SK-N-SH (cell line): ENCODE data around the gene RAB5IF. TPM values are rescaled to one million over a fixed set of nuclear protein-coding genes. Genes with fewer than 3 reads are reported as not detected.

Experiments used
- CTCF ChIA-PET: fragments of 300-600, 350-600 bp; formaldehyde crosslinking; extraction: SDS; loops from one replicate; lab custom pipeline; 2021; lab: Yijun Ruan, JAX
- POLR2A ChIA-PET: fragments of 350-600 bp; sonication (Branson Sonifier 250); formaldehyde crosslinking; extraction: SDS; loops from one replicate; lab custom pipeline; 2020; ENCODE audit warnings: antibody characterized with exemption, inconsistent platforms; lab: Yijun Ruan, JAX
- DNase-seq: peaks from one replicate; pipeline ENCODE4 v3.0.0; 2012
- H2AFZ ChIP-seq: fragments of 200-600 bp; sonication (generic); 2 replicates; pipeline ENCODE4 v1.8.1; 2016; ENCODE audit warnings: antibody characterized with exemption, mild to moderate bottlenecking, low read depth
- H3F3A ChIP-seq: fragments of 200-600 bp; sonication (generic); replicated peaks from 2 replicates; pipeline ENCODE3; 2016; ENCODE audit warnings: antibody characterized with exemption, mild to moderate bottlenecking; ENCODE audit not compliant: insufficient read depth
- H3K27ac ChIP-seq, 2 experiments: fragments of 200-500 bp in 1 of 2; fragments of 200-600 bp in 1 of 2; sonication (Bioruptor generic) in 1 of 2; sonication (generic), shearing (Covaris generic) in 1 of 2; 2 replicates each; pipeline versions ENCODE4 v1.5.1 to v1.6.1; 2014 to 2016; ENCODE audit warnings: low read depth in 2 of 2, inconsistent platforms in 1 of 2, low read length in 1 of 2, mild to moderate bottlenecking in 1 of 2, mixed read lengths in 1 of 2
- H3K27me3 ChIP-seq: fragments of 200-600 bp; sonication (generic), shearing (Covaris generic); 2 replicates; pipeline ENCODE4 v1.6.1; 2016; ENCODE audit warnings: mixed run types; ENCODE audit not compliant: insufficient read depth
- H3K36me3 ChIP-seq, 2 experiments: fragments of 200-500 bp in 1 of 2; fragments of 200-600 bp in 1 of 2; sonication (Bioruptor generic) in 1 of 2; sonication (generic) in 1 of 2; replicated peaks in 1 of 2; 2 replicates each; pipeline versions ENCODE3 to v1.5.1; 2014 to 2016; ENCODE audit warnings: low read length in 1 of 2, mild to moderate bottlenecking in 1 of 2; ENCODE audit not compliant: insufficient read depth in 2 of 2, control insufficient read depth in 1 of 2
- H3K4me1 ChIP-seq, 2 experiments: fragments of 200-500 bp in 1 of 2; fragments of 200-600 bp in 1 of 2; sonication (Bioruptor generic) in 1 of 2; sonication (generic), shearing (Covaris generic) in 1 of 2; 2 replicates each; pipeline versions ENCODE4 v1.5.1 to v1.6.1; 2014 to 2016; ENCODE audit warnings: low read depth in 1 of 2, low read length in 1 of 2, mixed run types in 1 of 2; ENCODE audit not compliant: insufficient read depth in 2 of 2, control insufficient read depth in 1 of 2
- H3K4me2 ChIP-seq: fragments of 200-600 bp; sonication (generic), shearing (Covaris generic); 2 replicates; pipeline ENCODE4 v1.6.1; 2017; ENCODE audit warnings: mixed run types
- H3K4me3 ChIP-seq, 2 experiments: fragments of 200-500 bp in 1 of 2; fragments of 200-600 bp in 1 of 2; sonication (Bioruptor generic) in 1 of 2; sonication (generic), shearing (Covaris generic) in 1 of 2; 2 replicates each; pipeline versions ENCODE4 v1.5.1 to v1.8.1; 2014 to 2016; ENCODE audit warnings: low read depth in 2 of 2, inconsistent platforms in 1 of 2, low read length in 1 of 2, mild to moderate bottlenecking in 1 of 2, mixed read lengths in 1 of 2, moderate library complexity in 1 of 2
- H3K79me2 ChIP-seq: fragments of 200-600 bp; sonication (generic); 2 replicates; pipeline ENCODE4 v1.8.1; 2017; ENCODE audit warnings: mild to moderate bottlenecking; ENCODE audit not compliant: insufficient read depth
- H3K9ac ChIP-seq: fragments of 200-600 bp; sonication (generic); 2 replicates; pipeline ENCODE4 v1.6.1; 2017; ENCODE audit warnings: mixed run types
- H3K9me2 ChIP-seq: fragments of 200-600 bp; sonication (generic); 2 replicates; pipeline ENCODE4 v1.6.1; 2017; ENCODE audit warnings: mixed run types
- H3K9me3 ChIP-seq: fragments of 200-600 bp; sonication (generic); 2 replicates; pipeline ENCODE4 v1.6.1; 2017; ENCODE audit warnings: mixed run types, mild to moderate bottlenecking, moderate library complexity
- H4K20me1 ChIP-seq: fragments of 200-600 bp; sonication (generic); 2 replicates; pipeline ENCODE4 v1.6.1; 2017; ENCODE audit warnings: mild to moderate bottlenecking, mixed run types; ENCODE audit not compliant: insufficient read depth
- CTCF ChIP-seq: fragments of 200-600 bp; sonication (generic); IDR thresholded peaks from 2 replicates; pipeline ENCODE4 v1.6.1; 2017; ENCODE audit warnings: antibody characterized with exemption, mild to moderate bottlenecking, moderate library complexity
- EZH2phosphoT487 ChIP-seq: fragments of 200-600 bp; sonication (generic); IDR thresholded peaks from 2 replicates; pipeline ENCODE4 v1.6.1; 2017; ENCODE audit warnings: low read depth, mixed run types, mild to moderate bottlenecking, antibody characterized with exemption, moderate library complexity, borderline replicate concordance
- FOSL2 ChIP-seq: IDR thresholded peaks from 2 replicates; pipeline ENCODE4 v1.4.0; 2012; ENCODE audit warnings: low read depth, mild to moderate bottlenecking, moderate library complexity, borderline replicate concordance
- GABPA ChIP-seq: IDR thresholded peaks from 2 replicates; pipeline ENCODE4 v1.4.0; 2012; ENCODE audit warnings: low read depth, mild to moderate bottlenecking
- JUND ChIP-seq: IDR thresholded peaks from 2 replicates; pipeline ENCODE4 v1.4.0; 2012
- NRF1 ChIP-seq: IDR thresholded peaks from 2 replicates; pipeline ENCODE4 v1.6.1; 2012; ENCODE audit warnings: low read depth, mild to moderate bottlenecking, low read length
- PBX3 ChIP-seq: IDR thresholded peaks from 2 replicates; pipeline ENCODE4; 2012
- RAD21 ChIP-seq: IDR thresholded peaks from 2 replicates; pipeline ENCODE4 v1.6.1; 2012; ENCODE audit warnings: mild to moderate bottlenecking, low read length
- RCOR1 ChIP-seq: fragments of 150-350 bp; IDR thresholded peaks from 2 replicates; pipeline ENCODE4 v1.6.1; 2017; ENCODE audit warnings: antibody characterized with exemption, low read length
- REST ChIP-seq: IDR thresholded peaks from 2 replicates; pipeline ENCODE4 v1.6.1; 2012; ENCODE audit warnings: mild to moderate bottlenecking, low read depth, low read length, moderate library complexity
- SIN3A ChIP-seq: IDR thresholded peaks from 2 replicates; pipeline ENCODE4 v1.6.1; 2012; ENCODE audit warnings: low read depth, mild to moderate bottlenecking, low read length, moderate library complexity, borderline replicate concordance
- SMC3 ChIP-seq: IDR thresholded peaks from 2 replicates; pipeline ENCODE4 v1.6.1; 2012; ENCODE audit warnings: low read depth, low read length, improper control_type of control experiment
- TCF12 ChIP-seq: IDR thresholded peaks from 2 replicates; pipeline ENCODE4 v1.4.0; 2012
- USF1 ChIP-seq: IDR thresholded peaks from 2 replicates; pipeline ENCODE4 v1.4.0; 2012; ENCODE audit warnings: low read depth, borderline replicate concordance
- ZBTB33 ChIP-seq: IDR thresholded peaks from 2 replicates; pipeline ENCODE4 v1.4.0; 2012; ENCODE audit warnings: low read depth, borderline replicate concordance
- WGBS: methylation state at CpG from one replicate; pipeline ENCODE4 v1.1.6; 2017; ENCODE audit warnings: low lambda C conversion rate; 5-methylcytosine and 5-hydroxymethylcytosine counted together
- polyA plus RNA-seq, 3 experiments: library from polyadenylated mRNA; depleted of rRNA; stranded (reverse); fragments of >200 nt; gene quantifications; 2 replicates each; pipeline ENCODE4 v1.2.3, GENCODE V29; 2012

RAB5IF gene
- polyA plus RNA-seq, 1 of the 3 experiments (the other 2 are of a cell fraction): 91.1 TPM

GRCh38 chr20:36644706-36645095 lies 39.1 kb downstream of the RAB5IF start:
- H3K4me3 ChIP-seq: no peak overlapping the region
- no peak overlapping the region for H2AFZ ChIP-seq
- no peaks in the 10 kb centered on the region for H3K9me3 ChIP-seq
- H3K4me1 ChIP-seq: no peaks in the 10 kb centered on the region
- TF ChIP-seq RCOR1 (no peak), FOSL2 (no peak), USF1 (no peak), TCF12 (no peak), SIN3A (no peak), CTCF (no peak), GABPA (no peak), NRF1 (no peak), SMC3 (no peak), RAD21 (no peak), PBX3 (no peak), REST (no peak), ZBTB33 (no peak), EZH2phosphoT487 (no peak), JUND (no peak)
- no peaks in the 10 kb centered on the region for H3K36me3 ChIP-seq
- 86% methylated on average over 7 of the region's 7 CpGs for WGBS
- no peaks in the 10 kb centered on the region for H4K20me1 ChIP-seq
- DNase-seq: no peak
- H3K79me2 ChIP-seq: no peaks in the 10 kb centered on the region
- POLR2A ChIA-PET: no interaction called here
- no peak overlapping the region for H3K9ac ChIP-seq
- no peaks in the 10 kb centered on the region for H3F3A ChIP-seq
- H3K27ac ChIP-seq: no peak overlapping the region
- CTCF ChIA-PET: interaction anchor here (1.3 kb wide), 1 partner anchor 22 kb away, joined by 3 read pairs; no protein-coding TSS in a partner anchor
- H3K9me2 ChIP-seq: no peaks in the 10 kb centered on the region
- no peak overlapping the region for H3K4me2 ChIP-seq
- no peaks in the 10 kb centered on the region for H3K27me3 ChIP-seq
